CD4-positive, alpha-beta T cell treated with Interleukin-1 beta for 1 hour (primary cell): ENCODE data around the gene EPDR1.

Experiments
- DNase-seq, 2 donors: peaks; one replicate each; pipeline ENCODE4 v3.0.0-alpha.2; 2020 to 2022

Gene EPDR1

DNA sequence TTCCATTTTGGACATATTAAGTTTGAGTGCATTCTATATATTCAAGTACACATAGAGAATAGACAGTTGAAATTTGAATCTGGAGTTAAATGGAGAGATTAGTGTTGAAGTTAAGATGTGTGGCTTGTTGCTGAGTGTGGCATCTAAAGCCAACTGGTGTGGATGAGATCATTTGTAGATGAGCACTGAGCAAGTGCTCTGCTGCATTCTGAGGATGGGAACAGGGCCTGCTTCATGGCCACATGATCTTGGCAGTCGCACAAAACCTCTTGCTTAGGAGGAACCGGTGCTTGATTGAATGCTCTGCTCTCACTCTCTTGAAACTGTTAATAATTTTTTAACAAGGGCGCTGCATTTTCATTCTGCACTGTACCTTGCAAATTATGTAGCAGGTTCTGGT lies 62.0 kb downstream of the EPDR1 start:
- no peak for DNase-seq

DNA sequence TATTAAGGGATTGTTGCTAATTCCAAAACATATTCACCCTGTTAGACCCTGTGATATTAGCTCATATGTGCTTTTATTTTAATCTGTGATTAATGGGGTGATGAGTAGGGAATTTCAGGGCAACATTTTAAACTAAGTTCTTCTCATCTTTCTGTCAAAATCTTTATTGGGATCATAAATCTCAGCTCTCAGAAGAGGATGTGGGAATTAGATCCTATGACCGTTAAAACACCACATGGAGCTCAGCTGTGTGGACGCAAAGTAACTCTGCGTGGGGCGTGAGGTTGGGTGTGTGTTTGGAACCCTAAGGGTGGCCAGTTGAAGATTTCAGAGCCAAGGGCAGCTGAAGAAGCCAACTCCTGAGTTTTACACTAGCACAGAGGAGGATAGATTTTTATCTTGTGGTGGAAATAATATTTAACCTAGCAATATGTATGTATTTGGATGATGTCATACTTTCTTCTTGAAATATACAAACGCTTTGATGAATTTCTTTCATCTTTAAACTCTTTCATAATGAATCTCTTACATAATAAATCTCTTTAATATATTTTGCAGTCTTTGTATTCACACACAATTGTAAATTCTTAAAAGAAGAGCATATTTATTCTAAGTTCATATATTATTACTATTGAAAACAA lies 64.4 kb downstream of the EPDR1 start:
- DNase-seq: no peak

DNA sequence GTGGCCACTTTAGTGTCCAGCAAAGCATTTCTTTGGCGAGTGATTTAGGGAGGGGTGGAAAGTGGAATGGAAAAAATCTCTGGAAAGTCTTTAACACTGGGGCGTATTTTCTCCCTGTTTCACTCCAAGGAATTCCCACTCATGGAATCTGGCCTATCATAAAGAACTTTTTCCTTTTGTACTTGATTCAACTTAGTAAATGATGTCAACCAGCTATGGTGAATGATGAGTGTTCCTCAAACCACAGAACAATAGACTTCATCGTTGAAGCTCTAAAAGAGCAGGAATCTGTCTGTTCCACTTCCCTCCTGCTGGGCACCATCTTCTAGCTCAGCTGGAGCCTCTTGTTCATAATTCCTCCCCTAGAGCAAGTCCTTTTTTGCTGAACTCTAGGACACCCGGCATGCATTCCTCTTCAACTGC lies 66.5 kb downstream of the EPDR1 start:
- DNase-seq: no peak

DNA sequence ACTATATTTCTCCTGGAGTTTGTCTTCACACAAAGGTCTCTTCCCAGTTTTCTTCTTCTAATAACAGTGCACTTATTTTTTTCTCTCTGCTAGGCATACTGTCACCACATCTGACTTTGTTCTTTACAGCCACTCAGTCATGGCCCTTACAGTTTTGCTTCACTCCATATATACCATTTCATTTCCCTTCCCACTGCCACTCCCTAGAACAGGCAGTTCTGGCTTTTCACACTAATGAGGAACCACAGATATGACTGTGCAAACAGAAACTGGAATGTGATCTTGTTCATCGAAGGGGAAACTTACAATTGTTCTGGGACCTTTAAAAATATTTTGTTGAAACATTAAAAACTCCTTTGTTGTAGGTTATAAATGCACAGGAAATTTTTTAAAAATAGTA lies 67.3 kb downstream of the EPDR1 start:
- no peak for DNase-seq

DNA sequence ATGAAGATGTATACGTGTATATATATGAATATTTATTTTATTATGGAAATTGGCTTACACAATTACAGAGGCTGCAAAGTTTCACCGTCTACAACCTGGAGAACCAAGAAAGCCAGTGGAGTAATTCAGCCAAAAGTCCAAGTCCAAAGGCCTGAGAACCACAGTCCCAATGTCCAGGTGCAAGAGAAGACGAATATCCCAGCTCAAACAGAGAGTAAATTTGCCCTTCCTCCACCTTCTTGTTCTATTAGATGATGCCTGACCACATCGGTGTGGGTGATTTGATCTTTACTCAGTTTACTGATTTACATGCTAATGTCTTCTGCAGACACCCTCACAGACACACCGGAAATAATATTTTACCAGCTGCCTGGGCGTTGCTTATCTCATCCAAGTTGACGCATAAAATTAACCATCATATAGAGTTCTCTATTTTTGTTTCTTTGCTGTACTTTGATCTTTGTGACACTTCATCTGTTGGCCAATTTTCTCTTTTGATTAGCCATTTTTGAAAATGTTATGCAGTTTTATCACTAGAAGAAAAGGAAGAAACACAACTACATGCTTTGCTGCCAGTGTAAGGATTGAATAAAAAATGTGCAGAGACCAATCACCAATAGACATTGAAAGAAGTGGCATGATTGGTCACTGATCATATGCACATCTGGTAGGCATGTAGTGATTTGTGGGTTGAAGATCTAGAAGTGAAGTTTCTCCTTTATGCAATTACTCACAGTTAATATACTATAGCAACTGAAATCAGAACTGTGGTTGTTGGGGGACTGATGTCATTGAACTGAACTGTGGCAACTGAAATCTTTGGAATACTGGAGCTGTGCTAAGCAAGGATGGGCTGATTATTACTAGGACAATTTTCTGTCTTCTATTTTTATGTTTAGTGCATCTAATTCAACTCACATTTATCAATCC lies 68.5 kb downstream of the EPDR1 start:
- DNase-seq: no peak

DNA sequence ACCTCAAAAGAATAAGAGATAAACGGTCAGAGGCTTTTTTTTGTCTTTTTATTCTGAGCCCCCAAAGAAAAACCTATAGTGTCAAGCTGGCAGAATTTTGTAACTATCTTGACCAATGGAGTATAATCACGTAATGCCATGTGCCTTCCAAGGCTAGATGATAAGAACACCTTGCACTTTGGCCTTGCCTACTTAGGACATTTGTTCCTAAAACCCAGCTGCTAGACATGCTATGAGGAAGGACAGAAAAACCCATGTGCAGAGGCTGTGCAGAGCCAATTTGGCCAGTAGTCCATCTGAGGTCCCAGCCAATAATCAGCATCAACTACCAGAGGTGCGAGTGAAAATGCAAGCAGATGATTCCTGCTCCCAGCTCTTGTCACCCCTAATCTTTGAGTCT lies 69.9 kb downstream of the EPDR1 start:
- DNase-seq: no peak

DNA sequence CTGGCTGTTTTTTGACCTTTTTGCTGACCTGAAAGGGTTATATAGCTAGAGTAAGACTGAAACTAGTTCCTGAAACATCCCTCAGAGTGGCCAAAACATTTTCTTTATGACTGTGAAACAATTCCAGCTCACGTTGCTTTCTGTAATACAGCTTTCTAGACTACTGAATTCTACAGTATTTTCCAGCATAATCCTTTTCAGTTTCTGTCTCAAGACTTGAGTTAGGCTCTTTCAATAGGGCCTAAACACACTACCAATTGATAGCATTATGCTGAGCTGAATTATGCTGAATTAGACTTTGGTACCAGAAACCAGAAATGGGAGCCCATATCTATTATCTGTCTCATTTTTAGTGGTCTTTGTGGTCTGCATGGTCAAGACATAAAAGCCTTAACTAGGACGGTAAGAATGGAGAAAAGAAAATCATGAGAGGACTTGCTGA lies 72.6 kb downstream of the EPDR1 start:
- DNase-seq: no peak

DNA sequence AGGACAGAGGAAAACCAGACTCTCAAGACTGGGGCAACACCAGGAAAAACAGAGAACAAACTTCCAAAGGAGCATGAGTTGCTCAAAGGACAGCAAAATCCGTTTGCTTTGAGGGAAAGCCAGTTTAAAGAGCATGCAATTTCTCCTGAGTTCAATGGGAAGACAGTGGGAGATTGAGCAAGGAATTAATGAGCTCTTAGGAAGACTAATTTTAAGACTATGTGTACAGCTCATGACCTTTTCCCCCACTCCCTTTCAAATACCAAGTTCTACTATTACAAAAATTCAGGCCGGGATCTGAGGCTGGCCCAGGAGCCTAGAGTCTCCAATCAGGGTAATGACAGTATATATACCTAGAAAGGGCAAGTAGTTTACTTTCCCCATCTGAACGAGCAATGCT lies 79.2 kb downstream of the EPDR1 start:
- no peak for DNase-seq

DNA sequence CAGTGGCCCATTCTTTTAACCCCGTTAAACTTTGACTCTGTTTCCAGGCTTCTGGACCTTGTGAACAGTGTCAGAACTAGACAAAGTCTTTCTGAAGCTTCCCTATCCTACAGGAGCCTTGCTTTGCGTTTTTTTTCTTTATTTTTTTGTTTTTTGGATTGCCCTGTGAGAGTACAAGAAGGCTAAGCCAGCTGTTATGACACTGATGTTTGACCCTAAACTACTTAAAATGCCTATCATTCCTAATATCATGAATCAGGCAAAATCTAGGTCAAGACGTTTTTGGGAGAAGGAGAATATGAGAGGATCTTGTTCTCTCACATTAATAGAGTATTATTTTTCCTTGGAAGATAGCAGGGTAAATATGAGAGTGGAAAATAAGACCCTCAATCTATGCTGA lies 79.8 kb downstream of the EPDR1 start:
- no peak for DNase-seq
